ENCODE results near the gene TEX38. TPM values are rescaled to one million over a fixed set of nuclear protein-coding genes. Genes with fewer than 3 reads are reported as not detected.

The TEX38 gene
- total RNA-seq, 1 donor from 2014 or later, result not detected

DNA sequence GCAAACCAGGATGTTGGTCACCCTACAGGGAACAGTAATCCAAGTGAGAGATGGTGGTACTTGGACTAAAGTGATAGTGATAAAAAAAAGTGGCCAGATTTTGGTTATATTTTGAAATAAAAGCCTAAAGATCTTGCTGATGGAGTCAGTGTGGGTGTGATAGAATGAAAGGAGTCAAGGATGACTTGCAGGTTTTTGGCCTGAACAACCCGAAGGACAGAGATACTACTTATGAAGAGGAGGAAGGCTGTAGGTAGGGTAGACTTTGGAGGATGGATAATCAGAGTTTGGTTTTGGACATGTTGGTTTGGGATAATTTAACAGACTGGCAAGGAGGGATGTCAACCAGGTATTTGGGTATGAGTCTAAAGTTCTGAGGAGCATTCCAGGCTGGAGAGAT, 1.5 kb upstream of the TEX38 start:
- no peak overlapping the region for H3K27ac ChIP-seq
- TF ChIP-seq, protein P1, sequence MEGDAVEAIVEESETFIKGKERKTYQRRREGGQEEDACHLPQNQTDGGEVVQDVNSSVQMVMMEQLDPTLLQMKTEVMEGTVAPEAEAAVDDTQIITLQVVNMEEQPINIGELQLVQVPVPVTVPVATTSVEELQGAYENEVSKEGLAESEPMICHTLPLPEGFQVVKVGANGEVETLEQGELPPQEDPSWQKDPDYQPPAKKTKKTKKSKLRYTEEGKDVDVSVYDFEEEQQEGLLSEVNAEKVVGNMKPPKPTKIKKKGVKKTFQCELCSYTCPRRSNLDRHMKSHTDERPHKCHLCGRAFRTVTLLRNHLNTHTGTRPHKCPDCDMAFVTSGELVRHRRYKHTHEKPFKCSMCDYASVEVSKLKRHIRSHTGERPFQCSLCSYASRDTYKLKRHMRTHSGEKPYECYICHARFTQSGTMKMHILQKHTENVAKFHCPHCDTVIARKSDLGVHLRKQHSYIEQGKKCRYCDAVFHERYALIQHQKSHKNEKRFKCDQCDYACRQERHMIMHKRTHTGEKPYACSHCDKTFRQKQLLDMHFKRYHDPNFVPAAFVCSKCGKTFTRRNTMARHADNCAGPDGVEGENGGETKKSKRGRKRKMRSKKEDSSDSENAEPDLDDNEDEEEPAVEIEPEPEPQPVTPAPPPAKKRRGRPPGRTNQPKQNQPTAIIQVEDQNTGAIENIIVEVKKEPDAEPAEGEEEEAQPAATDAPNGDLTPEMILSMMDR (IDR thresholded peaks at IDR 0.05), result no peak
- no peak for TF ChIP-seq POLR2A (IDR thresholded peaks at IDR 0.05)
- no peak for TF ChIP-seq POLR2AphosphoS5 (IDR thresholded peaks at IDR 0.05; ENCODE audit: insufficient read depth in 1 of 2, low read depth in 1 of 2)
- H3K4me1 ChIP-seq, result peaks cover 29% of the 10 kb centered on the region
- no peaks in the 10 kb centered on the region for H3K9me3 ChIP-seq
- no peak overlapping the region for H3K4me3 ChIP-seq
- intact Hi-C loops (cut with DNase I), result no loop called here
- DNase-seq (ENCODE audit: extremely low spot score in 2 of 2), result no peak
- H3K27me3 ChIP-seq, result no peaks in the 10 kb centered on the region
- peaks cover 0 to 8% of the 10 kb centered on the region in 2 donors for H3K36me3 ChIP-seq

DNA sequence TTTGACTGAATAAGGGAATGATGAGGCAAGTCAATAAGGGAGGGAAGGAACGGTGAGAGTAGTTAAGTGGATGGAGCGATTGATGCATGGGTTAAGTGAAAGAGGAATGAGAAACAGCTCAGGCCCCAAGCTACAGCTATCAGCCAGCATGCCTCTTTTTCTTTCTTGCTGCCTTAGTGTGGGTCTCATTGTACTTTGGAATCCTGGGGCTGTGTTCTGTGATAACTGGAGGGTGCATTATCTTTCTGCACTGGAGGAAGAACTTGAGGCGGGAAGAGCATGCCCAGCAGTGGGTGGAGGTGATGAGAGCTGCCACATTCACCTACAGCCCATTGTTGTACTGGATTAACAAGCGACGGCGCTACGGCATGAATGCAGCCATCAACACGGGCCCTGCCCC, 1.0 kb downstream of the TEX38 start:
- DNase-seq (ENCODE audit: extremely low spot score in 2 of 2), result no peak
- H3K36me3 ChIP-seq, result peaks cover 0 to 20% of the 10 kb centered on the region in 2 donors
- H3K4me3 ChIP-seq, result no peak overlapping the region
- intact Hi-C loops (cut with DNase I), result no loop called here
- TF ChIP-seq, protein P1 (IDR thresholded peaks at IDR 0.05), result no peak
- no peak for TF ChIP-seq POLR2AphosphoS5 (IDR thresholded peaks at IDR 0.05; ENCODE audit: insufficient read depth in 1 of 2, low read depth in 1 of 2)
- no peaks in the 10 kb centered on the region for H3K9me3 ChIP-seq
- H3K27ac ChIP-seq, result no peak overlapping the region
- no peaks in the 10 kb centered on the region for H3K27me3 ChIP-seq
- H3K4me1 ChIP-seq, result peaks cover 7% of the 10 kb centered on the region

DNA sequence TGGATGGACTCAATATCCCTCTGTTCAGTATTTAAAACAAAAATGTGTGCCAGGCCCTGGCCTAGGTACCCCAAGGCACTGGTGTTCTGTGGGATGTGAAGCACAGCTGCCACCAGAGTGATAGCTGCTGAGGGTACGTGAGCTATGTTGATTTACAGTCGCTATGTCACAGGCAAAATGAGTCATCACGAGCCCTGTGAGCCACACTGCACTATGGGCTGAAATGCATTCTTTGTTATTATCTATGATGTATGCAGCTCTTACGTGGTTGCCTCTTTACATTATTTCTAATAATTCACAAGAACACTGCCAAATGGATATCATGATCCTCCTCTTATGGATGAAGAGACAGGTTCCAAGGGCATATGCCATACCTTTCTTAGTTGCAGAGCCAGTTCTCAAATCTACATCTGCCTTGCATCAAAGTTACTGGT, 2.1 kb downstream of the TEX38 start:
- Histone ChIP-seq H3K4me3 (no peak overlapping the region), H3K4me1 (peaks cover 4% of the 10 kb centered on the region), H3K9me3 (no peaks in the 10 kb centered on the region), H3K36me3 (peaks cover 0 to 28% of the 10 kb centered on the region in 2 donors), H3K27ac (no peak overlapping the region), H3K27me3 (no peaks in the 10 kb centered on the region)
- no peak for DNase-seq (ENCODE audit: extremely low spot score in 2 of 2)
- TF ChIP-seq POLR2AphosphoS5 (IDR thresholded peaks at IDR 0.05; ENCODE audit: insufficient read depth in 1 of 2, low read depth in 1 of 2), result no peak
- no peak for TF ChIP-seq POLR2A (IDR thresholded peaks at IDR 0.05)
- TF ChIP-seq, protein P1 (IDR thresholded peaks at IDR 0.05), result no peak
- intact Hi-C loops (cut with DNase I), result no loop called here

DNA sequence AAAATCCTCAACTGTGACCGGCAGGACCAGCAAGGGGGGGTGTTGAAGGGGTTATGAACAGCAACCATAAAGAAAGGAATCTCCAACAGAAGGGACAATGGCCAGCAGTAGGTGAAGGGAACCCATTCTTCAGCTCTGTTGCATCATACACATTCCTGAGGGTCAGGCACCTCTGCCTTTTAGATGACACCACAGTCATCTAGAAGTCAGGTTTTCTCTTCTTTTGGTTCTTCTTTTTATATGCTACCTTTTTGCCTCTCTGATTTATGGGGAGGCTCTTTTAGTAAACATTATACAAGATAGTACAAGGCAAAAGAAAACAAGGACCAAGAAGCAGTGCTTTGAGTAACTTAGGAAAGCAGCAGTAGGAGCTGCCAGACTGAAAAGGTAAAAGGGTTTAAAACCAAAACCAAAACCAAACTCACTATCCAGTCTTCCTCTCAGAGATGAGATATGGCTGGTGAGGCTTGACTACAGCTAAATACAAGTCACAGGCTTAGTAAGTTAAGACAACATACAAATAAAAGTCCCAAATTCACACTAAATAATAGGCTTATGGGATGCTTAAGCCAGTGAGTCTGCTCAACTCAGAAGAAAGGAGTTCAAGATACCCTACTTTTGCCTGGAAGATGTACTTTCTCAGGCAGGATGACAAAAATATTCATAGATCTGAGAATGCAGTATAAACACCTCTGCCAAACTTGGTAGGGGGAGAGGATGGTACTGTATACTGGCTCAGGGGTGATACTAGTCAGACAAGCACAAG, 4.1 kb downstream of the TEX38 start:
- peaks cover 0 to 46% of the 10 kb centered on the region in 2 donors for H3K36me3 ChIP-seq
- no peak overlapping the region for H3K27ac ChIP-seq
- H3K4me3 ChIP-seq, result no peak overlapping the region
- H3K4me1 ChIP-seq, result no peaks in the 10 kb centered on the region
- DNase-seq (ENCODE audit: extremely low spot score in 2 of 2), result no peak
- intact Hi-C loops (cut with DNase I), result no loop called here
- no peak for TF ChIP-seq POLR2A (IDR thresholded peaks at IDR 0.05)
- TF ChIP-seq, protein P1 (IDR thresholded peaks at IDR 0.05), result no peak
- TF ChIP-seq POLR2AphosphoS5 (IDR thresholded peaks at IDR 0.05; ENCODE audit: insufficient read depth in 1 of 2, low read depth in 1 of 2), result no peak
- H3K9me3 ChIP-seq, result no peaks in the 10 kb centered on the region
- H3K27me3 ChIP-seq, result no peaks in the 10 kb centered on the region

DNA sequence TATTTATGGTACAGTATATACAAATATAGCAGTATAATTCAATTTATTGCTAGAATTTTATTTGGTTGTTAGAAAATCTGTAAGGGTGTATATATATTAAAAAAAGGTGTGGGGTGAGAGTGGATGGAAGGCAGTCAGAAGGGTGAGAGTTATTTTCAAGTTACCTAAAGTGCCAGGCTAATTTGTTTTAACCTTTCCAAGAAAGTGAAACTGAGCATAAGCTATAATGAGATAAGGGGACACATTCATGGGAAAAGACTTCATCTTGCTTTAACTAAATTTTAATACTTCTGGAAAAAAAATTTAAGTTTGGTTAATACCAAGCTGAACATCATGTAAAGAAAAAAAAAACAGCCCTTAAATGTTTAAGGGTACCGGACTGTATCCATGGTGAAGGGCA, 4.9 kb downstream of the TEX38 start:
- no peaks in the 10 kb centered on the region for H3K27me3 ChIP-seq
- no peaks in the 10 kb centered on the region for H3K9me3 ChIP-seq
- no peak overlapping the region for H3K27ac ChIP-seq
- TF ChIP-seq, protein P1 (IDR thresholded peaks at IDR 0.05), result no peak
- DNase-seq (ENCODE audit: extremely low spot score in 2 of 2), result no peak
- H3K4me1 ChIP-seq, result no peaks in the 10 kb centered on the region
- intact Hi-C loops (cut with DNase I), result no loop called here
- H3K36me3 ChIP-seq, result peaks cover 0 to 54% of the 10 kb centered on the region in 2 donors
- no peak overlapping the region for H3K4me3 ChIP-seq

All from vagina (tissue), 2 donors.